ENCODE results near the gene CFAP97D1.

GRCh38 chr17:43822570-43823190, 42.4 kb downstream of the CFAP97D1 start:
- TF ChIP-seq CTCF (IDR thresholded peaks at IDR 0.05) (no peak), POLR2A (IDR thresholded peaks at IDR 0.05) (no peak)
